ENCODE measurements around the gene YBX3.

YBX3 gene

DNA sequence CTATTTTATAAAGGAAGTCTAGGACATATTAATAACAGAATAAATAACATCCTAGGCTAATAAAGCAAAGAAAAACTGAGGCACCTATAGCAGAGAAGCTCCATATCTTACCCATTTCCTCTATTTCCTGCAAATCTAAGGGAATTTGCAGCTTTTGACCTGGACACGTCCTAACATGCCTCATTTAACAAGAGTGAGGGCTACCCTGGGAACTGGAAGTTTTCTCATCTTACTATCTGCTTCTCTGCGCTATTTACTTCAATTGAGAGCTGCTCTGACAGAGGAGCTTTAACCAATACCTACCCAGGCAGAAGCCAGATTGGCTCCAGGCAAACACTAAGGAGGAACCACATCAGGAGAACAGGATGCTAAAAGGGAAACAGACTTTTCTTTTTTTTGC, 5.7 kb downstream of the YBX3 start:
- H3K4me3 ChIP-seq (ENCODE audit: low read depth, low read length): no peak overlapping the region
- DNase-seq (ENCODE audit: low read depth): no peak

DNA sequence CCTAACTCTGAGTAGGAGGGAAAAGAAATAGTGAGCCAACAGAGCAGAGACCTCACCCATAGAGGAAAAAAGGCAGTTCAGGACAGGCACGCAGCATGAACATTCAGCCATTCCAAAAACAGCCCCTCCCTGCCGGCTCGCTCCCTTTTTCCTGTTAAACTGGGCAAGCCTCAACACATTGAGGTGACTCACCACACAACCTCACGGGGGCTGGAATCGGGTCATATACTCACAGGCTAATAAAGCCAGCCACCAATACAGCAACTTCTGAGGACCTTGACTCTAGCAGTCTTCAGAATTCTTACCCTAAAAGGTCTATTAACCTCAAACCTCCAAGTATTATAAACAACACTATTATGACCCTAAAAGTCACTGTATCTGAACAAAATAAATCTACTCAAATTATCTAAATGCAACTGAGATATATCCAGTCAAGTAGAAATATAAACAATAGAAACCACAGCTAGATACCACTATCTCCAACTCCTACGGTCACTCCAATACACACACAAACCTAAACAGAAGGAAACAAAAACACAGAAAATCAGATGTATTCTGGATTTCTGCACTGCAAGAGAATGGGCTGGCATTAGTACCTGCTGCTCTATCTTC, 6.3 kb downstream of the YBX3 start:
- TF ChIP-seq CTCF (IDR thresholded peaks at IDR 0.05; ENCODE audit: low read depth, low read length, missing control alignments): no peak
- H3K4me3 ChIP-seq (ENCODE audit: low read depth, low read length): no peak overlapping the region

More for the DNA sequence above, 5.7 kb downstream of the YBX3 start:
- no peak for TF ChIP-seq CTCF (IDR thresholded peaks at IDR 0.05; ENCODE audit: low read depth, low read length, missing control alignments)

DNA sequence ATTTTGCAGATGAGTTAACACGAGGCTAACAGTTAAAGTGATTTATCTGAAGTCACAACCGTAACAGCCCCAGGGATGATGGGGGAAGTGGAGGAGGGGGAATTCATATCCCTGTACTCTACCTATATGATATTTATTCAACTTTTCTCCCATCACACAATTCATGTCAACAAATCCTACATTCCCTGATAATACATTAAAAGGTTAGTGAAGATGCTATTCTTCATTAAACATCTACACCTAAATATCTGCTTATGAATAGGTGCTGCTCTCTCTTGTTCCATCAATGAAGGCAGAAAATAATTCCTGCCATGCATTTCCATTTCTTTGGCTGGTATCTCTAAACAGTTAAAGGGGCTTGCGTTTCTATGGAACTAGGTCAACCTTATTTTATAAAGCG, 6.8 kb downstream of the YBX3 start:
- TF ChIP-seq CTCF (IDR thresholded peaks at IDR 0.05; ENCODE audit: low read depth, low read length, missing control alignments): no peak

More for the DNA sequence above, 6.3 kb downstream of the YBX3 start:
- no peak for DNase-seq (ENCODE audit: low read depth)

GRCh38 chr12:10715491-10715890, 7.6 kb downstream of the YBX3 start:
- no peak for TF ChIP-seq CTCF (IDR thresholded peaks at IDR 0.05; ENCODE audit: low read depth, low read length, missing control alignments)
- H3K4me3 ChIP-seq (ENCODE audit: low read depth, low read length): no peak overlapping the region
- DNase-seq (ENCODE audit: low read depth): no peak

More for the DNA sequence above, 6.8 kb downstream of the YBX3 start:
- DNase-seq (ENCODE audit: low read depth): no peak
- no peak overlapping the region for H3K4me3 ChIP-seq (ENCODE audit: low read depth, low read length)

GRCh38 chr12:10709808-10710207, 13.3 kb downstream of the YBX3 start:
- no peak for DNase-seq (ENCODE audit: low read depth)
- TF ChIP-seq CTCF (IDR thresholded peaks at IDR 0.05; ENCODE audit: low read depth, low read length, missing control alignments): no peak
- no peak overlapping the region for H3K4me3 ChIP-seq (ENCODE audit: low read depth, low read length)

DNA sequence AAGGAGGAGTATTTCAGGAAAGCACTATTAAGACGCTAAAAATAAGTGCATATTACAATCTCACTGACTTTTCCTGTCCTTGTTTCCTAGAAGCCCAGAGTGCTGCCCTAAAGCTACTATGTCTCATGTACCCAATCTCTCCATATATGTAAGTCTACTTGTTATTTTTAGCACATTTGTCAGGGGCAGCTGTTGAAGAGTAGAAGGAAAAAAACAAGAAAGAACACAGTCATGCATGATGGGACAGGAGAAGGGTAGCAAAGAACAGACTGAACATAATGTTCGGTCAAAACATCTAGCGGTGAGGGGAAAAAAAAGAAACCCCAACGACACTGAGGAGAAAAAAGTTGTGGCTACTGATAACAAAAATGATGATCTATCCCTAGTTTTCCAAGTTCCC, 14.3 kb downstream of the YBX3 start:
- no peak overlapping the region for H3K4me3 ChIP-seq (ENCODE audit: low read depth, low read length)
- TF ChIP-seq CTCF (IDR thresholded peaks at IDR 0.05; ENCODE audit: low read depth, low read length, missing control alignments): no peak
- no peak for DNase-seq (ENCODE audit: low read depth)

DNA sequence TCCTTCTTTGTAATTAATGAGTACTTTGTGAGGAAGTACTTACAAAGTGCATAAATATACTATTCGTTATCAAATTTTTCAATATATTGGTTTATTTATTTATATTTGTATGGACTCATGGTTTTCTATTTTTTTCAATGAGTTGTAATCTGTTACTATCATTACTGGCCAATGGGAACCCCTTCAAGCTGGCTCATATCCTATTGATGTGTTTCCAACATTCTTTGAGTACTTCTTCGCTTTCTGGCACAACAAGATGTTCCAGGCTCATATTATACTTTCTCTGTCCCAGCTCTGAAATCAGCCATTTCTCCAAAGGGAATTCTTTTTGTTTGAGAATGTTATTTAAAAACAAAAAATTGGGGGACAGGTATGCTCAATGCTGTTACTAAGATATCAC, 17.5 kb downstream of the YBX3 start:
- TF ChIP-seq CTCF (IDR thresholded peaks at IDR 0.05; ENCODE audit: low read depth, low read length, missing control alignments): no peak

More for the DNA sequence above, 17.5 kb downstream of the YBX3 start:
- DNase-seq (ENCODE audit: low read depth): no peak
- no peak overlapping the region for H3K4me3 ChIP-seq (ENCODE audit: low read depth, low read length)

All from GM12864 (cell line).